HFF-Myc (cell line): Measurements from ENCODE around the gene PARVB.

Experiments
- DNase-seq: peaks from one replicate; pipeline ENCODE4 v3.0.0-alpha.2; 2011; ENCODE audit warnings: low read depth; ENCODE audit errors: extremely low read depth
- H3K4me3 ChIP-seq: replicated peaks from 2 replicates; pipeline ENCODE4 v1.5.1; 2011; ENCODE audit warnings: low read depth, mild to moderate bottlenecking, control low read depth, low read length
- CTCF ChIP-seq: IDR thresholded peaks from 2 replicates; pipeline ENCODE4 v1.5.1; 2012; ENCODE audit warnings: mild to moderate bottlenecking, low read depth, low read length, control low read depth; ENCODE audit errors: missing control alignments

PARVB gene

GRCh38 chr22:43983808-43984207 is 40.3 kb upstream of the PARVB start:
- TF ChIP-seq CTCF, result no peak
- no peak for DNase-seq
- no peak overlapping the region for H3K4me3 ChIP-seq

- no peak for TF ChIP-seq CTCF
- H3K4me3 ChIP-seq, result no peak overlapping the region
- no peak for DNase-seq
These were observed 38.6 kb upstream of the PARVB start for GRCh38 chr22:43985532-43985931.

- no peak for DNase-seq
- TF ChIP-seq CTCF, result no peak
- H3K4me3 ChIP-seq, result no peak overlapping the region
These were observed 35.8 kb upstream of the PARVB start for GRCh38 chr22:43988116-43988820.

- no peak for TF ChIP-seq CTCF
These were observed 35.1 kb upstream of the PARVB start for GRCh38 chr22:43988960-43989359.

GRCh38 chr22:43990044-43990443 is 34.1 kb upstream of the PARVB start:
- DNase-seq, result no peak
- no peak for TF ChIP-seq CTCF
- H3K4me3 ChIP-seq, result no peak overlapping the region

More at GRCh38 chr22:43988960-43989359, 35.1 kb upstream of the PARVB start:
- H3K4me3 ChIP-seq, result no peak overlapping the region
- DNase-seq, result no peak

GRCh38 chr22:43991316-43992020 is 32.6 kb upstream of the PARVB start:
- H3K4me3 ChIP-seq, result no peak overlapping the region
- no peak for DNase-seq
- no peak for TF ChIP-seq CTCF
